ENCODE results near the gene SEC14L2.
"Not testable (repeated sequence)": the region's sequence is repeated elsewhere in the genome, so short reads cannot be mapped to it uniquely, and the experiment has no call there.

Gene SEC14L2

DNA sequence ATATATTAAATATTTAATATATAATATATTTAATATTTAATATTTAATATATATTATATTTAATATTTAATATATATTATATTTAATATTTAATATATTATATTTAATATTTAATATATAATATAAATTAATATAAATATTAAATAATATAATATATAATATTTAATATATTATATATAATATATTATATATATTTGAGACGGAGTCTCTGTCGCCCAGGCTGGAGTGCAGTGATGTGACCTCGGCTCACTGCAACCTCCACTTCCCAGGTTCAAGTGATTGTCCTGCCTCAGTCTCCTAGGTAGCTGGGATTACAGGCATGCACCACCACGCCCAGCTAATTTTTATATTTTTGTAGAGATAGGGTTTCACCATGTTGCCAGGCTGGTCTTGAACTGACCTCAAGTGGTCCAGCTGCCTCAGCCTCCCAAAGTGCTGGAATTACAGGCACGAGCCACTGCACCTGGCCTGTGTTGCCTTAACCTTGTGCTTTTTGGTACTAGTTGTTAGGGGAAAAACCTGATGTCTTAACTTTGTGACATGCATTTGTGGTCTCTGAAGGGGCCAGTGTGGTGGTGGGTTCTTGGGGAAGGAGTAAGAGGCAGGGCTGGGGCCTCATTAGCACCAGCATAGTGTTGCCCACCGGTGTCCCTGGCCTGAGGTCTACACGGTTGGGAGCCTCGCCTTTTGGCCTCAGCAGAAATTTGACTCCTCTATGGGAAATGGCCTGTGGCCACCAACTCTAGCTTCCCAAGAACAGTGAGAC lies 58.4 kb downstream of the SEC14L2 start:
- DNase-seq (ENCODE audit: low read depth), result no peak

DNA sequence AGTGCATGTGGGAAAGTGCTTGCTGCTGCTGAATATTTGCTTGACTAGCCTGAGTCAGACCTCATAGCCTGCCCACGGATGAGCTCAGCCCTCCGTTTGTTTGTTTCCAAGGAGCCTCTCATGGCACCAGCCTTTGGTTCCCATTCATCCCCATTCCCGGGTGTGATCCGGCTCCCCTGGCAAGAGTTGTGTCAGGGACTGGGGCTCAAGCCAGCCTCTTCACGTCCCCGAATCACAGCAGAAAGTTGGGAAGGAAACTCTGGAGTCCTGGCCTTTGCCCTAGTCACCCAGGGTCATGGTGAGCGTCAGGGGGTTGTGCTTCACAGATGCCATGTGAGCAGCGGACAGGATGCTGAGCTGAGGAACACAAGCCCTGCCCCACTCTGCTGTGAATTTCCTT lies 61.2 kb downstream of the SEC14L2 start:
- DNase-seq (ENCODE audit: low read depth), result no peak

DNA sequence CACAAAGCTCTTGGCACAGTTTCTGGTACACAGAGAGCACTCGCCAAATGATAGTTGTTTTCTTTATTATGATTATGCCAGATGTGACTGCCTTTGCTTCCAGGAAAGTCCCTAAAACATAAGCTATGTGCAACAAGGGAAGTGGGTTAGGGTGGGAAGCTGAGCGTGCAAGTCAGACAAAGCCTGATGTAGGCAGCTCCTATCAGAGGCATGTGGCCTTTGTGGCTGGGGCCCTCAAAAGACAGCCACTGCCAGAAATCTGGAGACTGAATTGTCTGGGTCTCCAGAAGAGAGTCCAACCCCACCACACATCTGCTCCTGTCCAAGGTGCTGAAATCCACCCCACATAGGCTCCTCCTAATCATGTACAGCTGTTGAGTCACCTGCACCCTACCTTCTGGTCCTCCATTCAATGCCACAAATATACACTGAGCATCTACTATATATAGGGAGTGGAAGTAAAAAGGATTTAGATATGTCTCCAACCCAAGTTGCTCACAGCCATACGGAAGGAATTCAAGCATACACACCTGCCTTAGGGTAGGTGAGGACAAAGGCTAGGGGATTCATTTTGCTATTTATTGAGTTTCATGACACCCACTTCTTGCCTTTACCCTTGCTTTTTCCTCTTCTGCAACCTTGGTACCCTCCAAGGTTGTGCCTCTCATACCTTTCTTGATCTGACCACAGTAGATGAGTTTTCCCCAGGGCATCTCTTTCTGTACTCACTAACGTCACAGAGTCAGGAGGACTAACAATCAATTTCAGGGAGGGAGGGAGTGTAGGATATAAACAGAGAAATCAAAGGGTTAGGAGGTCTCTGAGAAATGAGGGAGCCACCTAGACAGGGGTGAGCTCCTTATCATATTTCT lies 62.6 kb downstream of the SEC14L2 start:
- DNase-seq (ENCODE audit: low read depth), result no peak

DNA sequence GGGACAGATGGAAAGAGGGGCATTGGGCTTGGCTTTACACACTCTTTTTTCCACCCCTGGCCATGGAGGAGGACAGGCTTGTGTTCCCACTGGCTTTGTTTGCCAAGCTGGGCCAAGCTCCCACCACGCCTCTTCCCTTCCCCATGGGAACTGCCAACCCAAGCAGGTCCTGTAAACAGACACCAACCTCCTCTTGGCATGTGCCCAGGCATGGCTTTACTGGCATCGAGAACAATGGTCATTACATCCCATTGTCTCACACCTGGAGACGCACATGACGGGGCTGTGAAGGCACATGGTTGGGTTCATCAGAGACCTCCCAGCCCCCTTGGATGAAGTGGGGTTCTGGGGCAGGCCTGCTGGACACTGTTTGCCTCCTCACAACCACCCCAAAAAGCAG lies 63.3 kb downstream of the SEC14L2 start:
- DNase-seq (ENCODE audit: low read depth), result no peak

DNA sequence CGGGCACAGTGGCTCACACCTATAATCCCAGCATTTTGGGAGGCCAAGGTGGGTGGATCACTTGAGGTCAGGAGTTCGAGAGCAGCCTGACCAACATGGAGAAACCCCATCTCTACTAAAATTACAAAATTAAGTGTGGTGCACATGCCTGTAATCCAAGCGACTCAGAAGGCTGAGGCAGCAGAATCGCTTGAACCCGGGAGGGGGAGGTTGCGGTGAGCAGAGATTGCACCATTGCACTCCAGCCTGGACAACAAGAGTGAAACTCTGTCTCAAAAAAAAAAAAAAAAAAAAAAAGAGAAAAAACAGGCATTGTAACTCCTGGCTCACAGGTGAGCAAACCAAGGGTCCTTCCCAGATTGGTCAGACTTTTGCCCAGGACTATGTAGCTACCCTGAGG lies 63.7 kb downstream of the SEC14L2 start:
- not testable (repeated sequence) for DNase-seq (ENCODE audit: low read depth)

DNA sequence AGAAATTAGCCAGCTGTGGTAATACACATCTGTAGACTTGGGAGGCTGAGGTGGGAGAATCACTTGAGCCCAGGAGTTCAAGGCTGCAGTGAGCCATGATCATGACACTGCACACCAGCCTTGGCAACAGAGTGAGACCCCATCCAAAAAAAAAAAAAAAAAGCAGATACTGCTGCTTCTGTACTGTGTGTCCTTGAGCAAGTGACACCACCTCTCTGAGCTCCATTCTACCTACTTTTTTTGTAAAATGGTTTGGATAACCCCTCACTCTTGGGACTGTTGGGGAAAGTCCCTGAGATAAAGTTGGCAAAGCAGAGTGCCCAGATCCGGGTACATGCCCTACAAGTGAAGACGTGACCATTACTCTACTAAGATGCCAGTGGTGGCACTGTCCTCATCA lies 72.3 kb downstream of the SEC14L2 start:
- no peak for DNase-seq (ENCODE audit: low read depth)

DNA sequence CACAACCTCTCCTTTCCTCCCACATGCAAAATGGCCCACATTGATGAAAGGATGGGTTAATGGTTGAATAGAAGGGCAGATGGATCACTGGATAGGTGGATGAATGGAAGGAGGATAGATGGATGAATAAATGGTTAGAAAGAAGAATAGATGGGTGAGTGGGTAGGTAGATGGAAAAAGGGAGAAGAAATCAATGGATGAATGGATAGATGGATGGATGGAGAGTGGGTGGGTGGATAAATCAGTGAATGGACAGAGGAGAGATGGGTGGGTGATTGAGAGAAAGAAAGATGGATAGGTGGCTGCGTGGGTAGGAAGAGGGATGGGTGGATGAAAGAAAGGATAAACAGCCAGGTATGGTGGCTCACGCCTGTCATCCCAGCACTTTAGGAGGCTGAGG lies 73.8 kb downstream of the SEC14L2 start:
- no peak for DNase-seq (ENCODE audit: low read depth)

DNA sequence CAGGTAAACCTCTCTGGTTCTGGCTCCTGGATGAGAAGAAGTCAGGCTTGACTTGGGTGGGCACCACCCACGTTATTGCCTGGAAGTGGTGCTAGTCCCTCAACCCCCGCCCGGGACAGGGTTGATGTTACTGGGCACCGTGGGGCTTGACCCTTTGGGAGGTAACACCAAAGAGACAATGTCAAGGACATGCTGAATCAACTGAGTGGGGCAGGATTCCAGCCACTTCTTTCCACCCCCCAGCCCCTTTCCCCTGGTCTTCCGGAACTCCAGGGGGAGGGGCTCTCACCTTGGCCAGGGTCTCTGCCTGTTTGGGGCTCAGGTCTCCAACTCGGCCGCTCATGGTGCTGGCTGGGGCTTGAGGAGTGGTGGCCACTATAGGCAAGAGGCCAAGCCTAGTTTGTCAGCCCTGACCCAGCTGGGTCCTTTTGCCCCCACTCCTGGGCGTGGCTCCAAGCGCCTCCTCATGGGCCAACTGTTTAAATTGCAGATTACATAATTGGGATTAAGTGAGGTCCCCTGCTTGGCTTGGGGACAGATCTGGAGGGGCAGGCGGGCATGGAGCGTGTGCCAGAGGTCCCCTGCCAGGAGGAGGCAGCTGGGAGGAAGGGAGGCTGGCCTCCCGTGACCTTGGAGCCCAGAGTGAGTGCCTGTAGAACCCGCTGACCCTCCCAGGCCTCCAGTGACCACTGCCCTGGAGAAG lies 74.9 kb downstream of the SEC14L2 start, which contains the start of gene SEC14L3:
SEC14L3 (minus strand) TSS at position 402 of the 703 bp plus-strand sequence; CDS start at position 343, 59 bp downstream.
- no peak for DNase-seq (ENCODE audit: low read depth)

DNA sequence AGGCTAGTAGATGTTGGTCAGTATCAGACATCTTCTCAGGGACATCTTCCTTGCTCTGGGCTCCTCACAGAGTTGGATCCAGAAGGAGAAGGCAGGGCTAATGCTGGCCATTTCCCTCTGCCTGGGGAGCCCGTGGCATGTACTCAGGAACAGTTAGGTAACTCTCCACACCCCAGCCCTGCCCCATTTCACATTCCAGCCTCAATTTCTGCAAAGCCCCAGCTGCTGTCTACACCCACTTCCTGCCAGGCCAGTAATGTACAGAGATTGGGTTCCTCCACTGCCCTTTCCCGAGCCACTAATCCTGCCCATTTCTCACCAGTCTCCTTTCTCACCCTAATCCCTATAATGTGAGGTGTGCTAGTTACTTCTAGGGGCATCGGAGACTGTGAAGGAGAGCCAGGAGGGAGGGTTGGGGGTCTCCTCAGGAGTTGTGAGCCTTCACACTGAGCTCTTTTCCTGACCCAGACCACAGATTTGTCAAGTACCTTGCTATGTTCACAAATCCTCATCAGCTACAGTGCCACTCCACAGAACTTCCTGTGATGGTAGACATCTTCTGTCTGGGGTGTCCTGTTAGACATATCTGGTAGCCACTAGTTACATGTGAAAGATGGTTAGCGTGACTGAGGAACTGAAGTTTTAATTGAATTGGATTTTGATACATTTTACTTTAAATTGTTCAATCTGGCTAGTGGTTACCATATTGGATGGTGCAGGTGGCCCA lies 76.3 kb downstream of the SEC14L2 start:
- DNase-seq (ENCODE audit: low read depth), result no peak

DNA sequence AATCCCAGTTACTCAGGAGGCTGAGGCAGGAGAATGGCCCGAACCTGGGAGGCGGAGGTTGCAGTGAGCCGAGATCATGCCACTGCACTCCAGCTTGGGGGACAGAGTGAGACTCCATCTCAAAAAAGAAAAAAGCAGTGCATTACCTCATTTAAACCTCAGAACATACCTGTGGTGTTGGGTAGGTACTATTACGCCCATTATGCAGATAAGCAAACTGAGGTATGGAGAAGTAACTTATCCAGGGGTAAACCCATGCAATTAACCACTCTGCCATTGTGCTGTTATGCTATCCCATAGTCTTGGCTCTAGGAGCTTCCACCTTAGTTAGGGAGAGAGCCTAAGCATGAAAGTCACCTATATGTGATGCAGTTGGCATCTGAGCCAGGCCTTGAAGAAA lies 77.3 kb downstream of the SEC14L2 start:
- no peak for DNase-seq (ENCODE audit: low read depth)

All from stimulated activated CD8-positive, alpha-beta memory T cell treated with anti-CD3 and anti-CD28 coated beads, Interleukin-4, amount 100 ng/mL, for 24 hours (primary cell).